Measurements from ENCODE around the gene BRAT1.

DNA sequence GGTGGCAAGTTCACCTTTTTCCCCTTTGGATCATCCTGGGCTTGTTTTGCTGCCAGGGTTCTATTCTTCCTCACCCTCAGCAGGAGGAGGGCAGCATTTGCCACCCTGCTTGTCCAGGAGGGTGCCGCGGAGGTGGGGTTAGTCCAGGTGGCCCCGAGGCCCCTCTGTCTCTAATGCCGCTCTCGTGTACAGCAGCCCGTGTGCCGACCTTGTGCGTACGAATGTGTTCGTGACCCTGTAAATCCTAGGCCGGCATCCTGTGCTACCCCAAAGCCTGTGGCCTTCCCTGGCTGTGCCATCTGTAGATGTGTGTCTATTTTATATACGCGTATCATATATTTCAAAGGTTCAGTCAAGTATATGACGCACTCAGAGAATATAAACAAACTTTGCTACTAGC is 14.1 kb upstream of the BRAT1 start:
- TF ChIP-seq EZH2 (IDR thresholded peaks at IDR 0.05): no peak
- TF ChIP-seq POLR2AphosphoS5 (IDR thresholded peaks at IDR 0.05; ENCODE audit: borderline replicate concordance, low read depth, low read length): no peak
